HepG2 (cell line): ENCODE measurements around the gene TMBIM1. TPM values are rescaled to one million over a fixed set of nuclear protein-coding genes. Genes with fewer than 3 reads are reported as not detected.

Source experiments
- BCL6 ChIP-seq: IDR thresholded peaks from 2 replicates; pipeline ENCODE4 v1.6.1; 2016; ENCODE audit warnings: missing genetic modification reagents, missing compliant biosample characterization
- CBX2 ChIP-seq, 2 experiments: fragments of 200-600 bp in 1 of 2; sonication (generic); formaldehyde crosslinking in 1 of 2; IDR thresholded peaks; 2 replicates each; pipeline versions ENCODE4 v1.7.0 to v1.8.1; 2018 to 2022; ENCODE audit warnings: low read depth in 2 of 2, low read length in 1 of 2, mild to moderate bottlenecking in 1 of 2, missing genetic modification reagents in 1 of 2
- CCDC6 ChIP-seq: sonication (generic); formaldehyde crosslinking; IDR thresholded peaks from 2 replicates; pipeline ENCODE4 v1.8.1; 2022; ENCODE audit warnings: mild to moderate bottlenecking, missing genetic modification reagents, moderate library complexity
- ESRRA ChIP-seq: sonication (generic); formaldehyde crosslinking; IDR thresholded peaks from 2 replicates; pipeline ENCODE4 v1.5.1; 2020; ENCODE audit warnings: mild to moderate bottlenecking, low read depth, missing genetic modification reagents
- HOXA3 ChIP-seq: sonication (generic); formaldehyde crosslinking; IDR thresholded peaks from 2 replicates; pipeline ENCODE4 v1.5.0; 2020; ENCODE audit warnings: missing genetic modification reagents
- MATR3 ChIP-seq: sonication (generic); formaldehyde crosslinking; IDR thresholded peaks from 2 replicates; pipeline ENCODE4 v1.4.0; 2020; ENCODE audit warnings: missing genetic modification reagents
- NR3C1 ChIP-seq: sonication (generic); formaldehyde crosslinking; IDR thresholded peaks from 2 replicates; pipeline ENCODE4 v1.4.0; 2020; ENCODE audit warnings: missing genetic modification reagents
- PHF20 ChIP-seq: sonication (generic); formaldehyde crosslinking; IDR thresholded peaks from 2 replicates; pipeline ENCODE4 v1.5.0; 2020; ENCODE audit warnings: mild to moderate bottlenecking, missing genetic modification reagents
- ZBTB3 ChIP-seq: sonication (generic); formaldehyde crosslinking; IDR thresholded peaks from 2 replicates; pipeline ENCODE4 v1.4.0; 2020; ENCODE audit warnings: low read depth, mild to moderate bottlenecking, moderate library complexity, missing genetic modification reagents, borderline replicate concordance
- ZEB1 ChIP-seq: IDR thresholded peaks from 2 replicates; pipeline ENCODE4 v1.6.1; 2012; ENCODE audit warnings: mild to moderate bottlenecking, low read depth, inconsistent platforms; ENCODE audit not compliant: insufficient replicate concordance
- ZNF569 ChIP-seq: sonication (generic); formaldehyde crosslinking; IDR thresholded peaks from 2 replicates; pipeline ENCODE4 v1.5.0; 2020; ENCODE audit warnings: mild to moderate bottlenecking, missing genetic modification reagents, moderate library complexity, borderline replicate concordance
- ZNF792 ChIP-seq: IDR thresholded peaks from 2 replicates; pipeline ENCODE4 v1.6.1; 2016
- polyA plus RNA-seq, 8 experiments: library from polyadenylated mRNA; depleted of rRNA in 3 of 8; stranded (reverse) in 7 of 8; unstranded in 1 of 8; fragments of >200 nt; fragmentation: Illumina TruSeq in 4 of 8; extraction: Trizol in 4 of 8; gene quantifications; 2 replicates each; pipeline versions ENCODE4 v1.2.1 to v1.2.3, GENCODE V29; 2011 to 2016; ENCODE audit warnings: low read depth in 4 of 8, missing spikeins in 1 of 8, mixed read lengths in 1 of 8; ENCODE audit not compliant: insufficient read depth in 1 of 8
- total RNA-seq, 5 experiments: library from RNA; depleted of rRNA; stranded (reverse); fragments of >200 nt; fragmentation: Illumina TruSeq; extraction: Trizol; gene quantifications; 2 replicates each; pipeline ENCODE4 v1.2.3, GENCODE V29; 2016; ENCODE audit warnings: low read depth in 1 of 5
- TF ChIP-seq, protein P1 (sequence below): sonication (generic); formaldehyde crosslinking; IDR thresholded peaks from 2 replicates; pipeline ENCODE4 v1.4.0; 2020; ENCODE audit warnings: mild to moderate bottlenecking, missing genetic modification reagents
- TF ChIP-seq, protein P2 (sequence below): sonication (generic); formaldehyde crosslinking; IDR thresholded peaks from 2 replicates; pipeline ENCODE4 v1.5.0; 2020; ENCODE audit warnings: mild to moderate bottlenecking, missing genetic modification reagents, borderline replicate concordance
- TF ChIP-seq, protein P3 (sequence below), 2 experiments: fragments of 450-650 bp in 1 of 2; sonication (generic) in 1 of 2; formaldehyde crosslinking; IDR thresholded peaks; 2 replicates each; pipeline versions ENCODE4 v1.5.0 to v1.8.0; 2020 to 2022; ENCODE audit warnings: mild to moderate bottlenecking in 1 of 2, missing genetic modification reagents in 1 of 2
- TF ChIP-seq, protein P4 (sequence below): sonication (generic); formaldehyde crosslinking; IDR thresholded peaks from 2 replicates; pipeline ENCODE4 v1.5.0; 2020; ENCODE audit warnings: missing genetic modification reagents, mild to moderate bottlenecking, borderline replicate concordance

The TMBIM1 gene
- total and polyA plus RNA-seq, 2 of the 13 experiments (the other 11 are each of a cell fraction or from before 2014, with no cell fraction given): 127 to 139 TPM

DNA sequence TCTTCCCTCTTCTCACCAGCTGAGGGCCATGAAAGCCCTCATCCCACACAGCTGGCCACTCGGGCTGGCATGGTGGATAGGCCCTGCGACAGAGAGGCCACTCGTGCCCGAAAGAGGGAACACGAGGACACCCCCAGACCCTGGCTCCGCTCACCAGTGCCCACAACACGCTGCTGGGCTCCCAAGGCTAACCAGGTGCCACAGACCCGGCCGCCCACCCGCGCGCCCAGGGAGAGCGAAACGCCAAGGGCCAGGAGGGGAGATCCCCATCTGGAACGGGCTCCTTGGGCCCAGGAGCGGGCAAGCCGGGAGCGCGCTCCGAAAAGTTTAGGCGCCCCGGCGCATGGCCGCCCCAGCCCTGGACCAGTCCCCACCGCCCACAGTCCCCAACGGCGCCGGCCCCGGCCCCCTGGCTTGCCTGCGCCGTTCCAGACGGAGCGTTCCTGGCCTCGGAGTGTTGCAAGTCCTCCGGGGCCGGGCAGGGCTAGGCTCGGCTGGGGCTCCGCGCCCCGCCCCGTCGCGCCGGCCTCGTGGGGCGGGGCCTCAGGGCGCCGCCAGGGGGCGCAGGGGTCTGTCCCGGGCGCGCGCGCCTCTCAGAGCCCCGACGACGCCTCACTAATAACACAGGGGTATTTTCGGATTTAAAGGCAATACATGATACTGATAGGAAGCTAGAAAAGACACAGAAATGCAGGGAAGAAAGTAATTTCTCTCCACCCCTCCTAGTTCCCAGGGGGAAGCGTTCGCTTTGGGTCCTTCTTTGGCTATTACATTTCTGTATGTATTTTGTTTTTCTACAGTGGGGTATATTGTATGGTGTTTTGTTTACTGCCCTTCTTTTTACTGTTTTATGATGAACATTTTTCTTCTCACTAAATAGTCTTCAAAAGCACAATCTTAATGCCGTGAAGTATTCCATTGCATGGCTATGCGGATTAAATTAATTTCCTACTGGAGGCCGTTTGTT is at the start of gene TMBIM1 (continued):
- TF ChIP-seq, protein P1, sequence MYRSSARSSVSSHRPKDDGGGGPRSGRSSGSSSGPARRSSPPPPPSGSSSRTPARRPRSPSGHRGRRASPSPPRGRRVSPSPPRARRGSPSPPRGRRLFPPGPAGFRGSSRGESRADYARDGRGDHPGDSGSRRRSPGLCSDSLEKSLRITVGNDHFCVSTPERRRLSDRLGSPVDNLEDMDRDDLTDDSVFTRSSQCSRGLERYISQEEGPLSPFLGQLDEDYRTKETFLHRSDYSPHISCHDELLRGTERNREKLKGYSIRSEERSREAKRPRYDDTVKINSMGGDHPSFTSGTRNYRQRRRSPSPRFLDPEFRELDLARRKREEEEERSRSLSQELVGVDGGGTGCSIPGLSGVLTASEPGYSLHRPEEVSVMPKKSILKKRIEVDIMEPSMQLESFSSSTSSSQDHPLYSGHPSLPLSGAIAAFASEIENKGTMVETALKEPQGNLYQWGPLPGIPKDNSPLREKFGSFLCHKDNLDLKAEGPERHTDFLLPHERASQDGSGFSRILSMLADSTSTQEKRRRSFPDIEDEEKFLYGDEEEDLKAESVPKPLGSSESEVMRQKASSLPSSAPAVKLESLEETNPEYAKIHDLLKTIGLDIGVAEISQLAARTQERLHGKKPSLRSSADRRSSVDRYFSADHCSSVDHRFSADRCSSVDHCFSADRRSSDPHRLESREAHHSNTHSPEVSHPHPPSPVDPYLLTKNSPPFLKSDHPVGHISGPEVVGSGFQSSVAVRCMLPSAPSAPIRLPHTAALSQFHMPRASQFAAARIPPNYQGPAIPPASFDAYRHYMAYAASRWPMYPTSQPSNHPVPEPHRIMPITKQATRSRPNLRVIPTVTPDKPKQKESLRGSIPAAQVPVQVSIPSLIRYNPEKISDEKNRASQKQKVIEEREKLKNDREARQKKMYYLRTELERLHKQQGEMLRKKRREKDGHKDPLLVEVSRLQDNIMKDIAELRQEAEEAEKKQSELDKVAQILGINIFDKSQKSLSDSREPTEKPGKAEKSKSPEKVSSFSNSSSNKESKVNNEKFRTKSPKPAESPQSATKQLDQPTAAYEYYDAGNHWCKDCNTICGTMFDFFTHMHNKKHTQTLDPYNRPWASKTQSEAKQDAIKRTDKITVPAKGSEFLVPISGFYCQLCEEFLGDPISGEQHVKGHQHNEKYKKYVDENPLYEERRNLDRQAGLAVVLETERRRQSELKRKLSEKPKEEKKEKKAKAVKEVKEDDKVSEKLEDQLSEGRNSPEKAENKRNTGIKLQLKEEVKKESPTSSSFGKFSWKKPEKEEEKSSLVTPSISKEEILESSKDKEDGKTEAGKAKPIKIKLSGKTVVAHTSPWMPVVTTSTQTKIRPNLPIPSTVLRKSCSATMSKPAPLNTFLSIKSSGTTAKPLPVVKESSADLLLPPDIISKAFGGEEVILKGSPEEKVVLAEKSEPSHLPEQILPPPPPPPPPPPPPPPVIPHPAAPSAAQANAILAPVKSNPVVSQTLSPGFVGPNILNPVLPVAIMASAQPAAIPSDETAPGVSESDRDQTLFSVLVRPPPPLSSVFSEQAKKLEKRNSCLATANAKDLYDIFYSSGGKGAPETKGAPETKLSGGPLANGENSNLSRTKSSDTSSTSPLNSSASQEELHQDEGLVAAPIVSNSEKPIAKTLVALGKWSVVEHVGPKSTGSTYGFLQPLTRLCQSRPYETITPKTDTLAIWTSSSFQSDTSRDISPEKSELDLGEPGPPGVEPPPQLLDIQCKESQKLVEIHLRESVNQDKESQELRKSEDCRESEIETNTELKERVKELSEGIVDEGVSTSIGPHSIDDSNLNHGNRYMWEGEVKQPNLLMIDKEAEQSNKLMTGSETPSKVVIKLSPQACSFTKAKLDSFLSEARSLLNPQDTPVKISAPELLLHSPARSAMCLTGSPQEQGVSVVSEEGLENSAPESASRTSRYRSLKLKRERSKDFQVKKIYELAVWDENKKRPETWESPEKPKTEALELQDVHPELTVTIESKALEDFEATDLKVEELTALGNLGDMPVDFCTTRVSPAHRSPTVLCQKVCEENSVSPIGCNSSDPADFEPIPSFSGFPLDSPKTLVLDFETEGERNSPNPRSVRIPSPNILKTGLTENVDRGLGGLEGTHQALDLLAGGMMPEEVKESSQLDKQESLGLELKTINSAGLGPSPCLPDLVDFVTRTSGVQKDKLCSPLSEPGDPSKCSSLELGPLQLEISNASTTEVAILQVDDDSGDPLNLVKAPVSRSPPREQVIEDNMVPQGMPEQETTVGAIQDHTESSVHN (CRISPR knock-in tag): no peak; the same call in 1 of the 2 replicates
- TF ChIP-seq ZNF569: no peak
- 0 out of 2 replicates have a peak, but pooled peaks have one; percentile 22 for TF ChIP-seq NR3C1 (CRISPR knock-in tag)
- TF ChIP-seq ZEB1: no peak
- TF ChIP-seq, protein P2, sequence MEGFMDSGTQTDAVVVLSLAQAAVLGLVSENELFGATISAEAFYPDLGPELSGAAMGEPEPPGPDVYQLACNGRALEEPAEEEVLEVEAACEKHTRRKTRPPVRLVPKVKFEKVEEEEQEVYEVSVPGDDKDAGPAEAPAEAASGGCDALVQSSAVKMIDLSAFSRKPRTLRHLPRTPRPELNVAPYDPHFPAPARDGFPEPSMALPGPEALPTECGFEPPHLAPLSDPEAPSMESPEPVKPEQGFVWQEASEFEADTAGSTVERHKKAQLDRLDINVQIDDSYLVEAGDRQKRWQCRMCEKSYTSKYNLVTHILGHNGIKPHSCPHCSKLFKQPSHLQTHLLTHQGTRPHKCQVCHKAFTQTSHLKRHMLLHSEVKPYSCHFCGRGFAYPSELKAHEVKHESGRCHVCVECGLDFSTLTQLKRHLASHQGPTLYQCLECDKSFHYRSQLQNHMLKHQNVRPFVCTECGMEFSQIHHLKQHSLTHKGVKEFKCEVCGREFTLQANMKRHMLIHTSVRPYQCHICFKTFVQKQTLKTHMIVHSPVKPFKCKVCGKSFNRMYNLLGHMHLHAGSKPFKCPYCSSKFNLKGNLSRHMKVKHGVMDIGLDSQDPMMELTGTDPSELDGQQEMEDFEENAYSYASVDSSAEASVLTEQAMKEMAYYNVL (CRISPR knock-in tag): no peak
- TF ChIP-seq ESRRA: no peak
- no peak for TF ChIP-seq PHF20 (CRISPR knock-in tag)
- TF ChIP-seq CCDC6: peak; percentile 89; the same call in 1 of the 2 replicates
- peak; percentile 19; the same call in 1 of the 2 replicates for TF ChIP-seq ZNF792 (CRISPR knock-in tag)
- TF ChIP-seq ZBTB3 (CRISPR knock-in tag): no peak
- no peak for TF ChIP-seq CBX2 (IDR thresholded peaks at IDR 0.05; ENCODE audit: low read depth, low read length)
- no peak for TF ChIP-seq CBX2 (CRISPR knock-in tag; IDR thresholded peaks at IDR 0.05; ENCODE audit: low read depth)
- no peak; the same call in 1 of the 2 replicates for TF ChIP-seq BCL6 (CRISPR knock-in tag)
- TF ChIP-seq, protein P3, sequence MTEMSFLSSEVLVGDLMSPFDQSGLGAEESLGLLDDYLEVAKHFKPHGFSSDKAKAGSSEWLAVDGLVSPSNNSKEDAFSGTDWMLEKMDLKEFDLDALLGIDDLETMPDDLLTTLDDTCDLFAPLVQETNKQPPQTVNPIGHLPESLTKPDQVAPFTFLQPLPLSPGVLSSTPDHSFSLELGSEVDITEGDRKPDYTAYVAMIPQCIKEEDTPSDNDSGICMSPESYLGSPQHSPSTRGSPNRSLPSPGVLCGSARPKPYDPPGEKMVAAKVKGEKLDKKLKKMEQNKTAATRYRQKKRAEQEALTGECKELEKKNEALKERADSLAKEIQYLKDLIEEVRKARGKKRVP (CRISPR knock-in tag; IDR thresholded peaks at IDR 0.05): no peak; a peak in 1 of 4 replicates
- peak; percentile 83 for TF ChIP-seq HOXA3 (CRISPR knock-in tag)
- TF ChIP-seq, protein P4, sequence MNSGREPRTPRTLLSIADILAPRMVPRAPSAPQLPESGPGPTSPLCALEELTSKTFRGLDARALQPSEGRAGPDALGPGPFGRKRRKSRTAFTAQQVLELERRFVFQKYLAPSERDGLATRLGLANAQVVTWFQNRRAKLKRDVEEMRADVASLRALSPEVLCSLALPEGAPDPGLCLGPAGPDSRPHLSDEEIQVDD (CRISPR knock-in tag): peak; percentile 75; the same call in 1 of the 2 replicates
- no peak for TF ChIP-seq MATR3
